PFSK-1 (cell line): ENCODE results near the gene ELMO2.

Source experiments
- POLR2AphosphoS5 ChIP-seq: IDR thresholded peaks from 2 replicates; pipeline ENCODE4 v1.6.1; 2012; ENCODE audit warnings: low read depth, mild to moderate bottlenecking, control low read depth, low read length, moderate library complexity
- SIN3A ChIP-seq: IDR thresholded peaks from 2 replicates; pipeline ENCODE4 v1.6.1; 2012; ENCODE audit warnings: mild to moderate bottlenecking, low read length, moderate library complexity, borderline replicate concordance; ENCODE audit not compliant: insufficient read depth
- TAF1 ChIP-seq: IDR thresholded peaks from 2 replicates; pipeline ENCODE4 v1.6.1; 2012; ENCODE audit warnings: low read length, control low read depth, borderline replicate concordance; ENCODE audit not compliant: insufficient read depth

- no peak for TF ChIP-seq TAF1
- no peak for TF ChIP-seq POLR2AphosphoS5
- TF ChIP-seq SIN3A: no peak
Observed at GRCh38 chr20:46349035-46349741, 57.2 kb downstream of the ELMO2 start.
